ENCODE data around the gene PEX10. TPM values are rescaled to one million over a fixed set of nuclear protein-coding genes. Genes with fewer than 3 reads are reported as not detected.
A peak's percentile ranks its signal among the peaks of the same experiment; 100 is the strongest.

PEX10 gene
- total and polyA plus RNA-seq, 8 donors, result 10.1 to 16.8 (median 12.2) TPM

GRCh38 chr1:2429780-2430591, 17.6 kb upstream of the PEX10 start:
- no peak for TF ChIP-seq CTCF (IDR thresholded peaks at IDR 0.05)
- intact Hi-C loops (cut with DNase I), result loop anchor here in 1 of 3 donors (10.0 kb wide), 1 partner anchor 205 kb away; the partner anchor contains the start of gene MMEL1
- Histone ChIP-seq H3K27ac (no peak overlapping the region), H3K27me3 (no peaks in the 10 kb centered on the region), H3K36me3 (no peaks in the 10 kb centered on the region), H3K4me1 (no peaks in the 10 kb centered on the region), H3K9me3 (no peaks in the 10 kb centered on the region), H3K4me3 (no peak overlapping the region)
- FAIRE-seq, result no peak
- no peak for DNase-seq
- ATAC-seq, result no peak
- WGBS, 2 donors, result 81 to 84% methylated on average over 20 of the region's 20 CpGs

GRCh38 chr1:2428490-2428889, 16.1 kb upstream of the PEX10 start:
- TF ChIP-seq CTCF (IDR thresholded peaks at IDR 0.05), result no peak
- no peak for DNase-seq
- intact Hi-C loops (cut with DNase I), result loop anchor here in 1 of 3 donors (10.0 kb wide), 1 partner anchor 206 kb away; the partner anchor contains the start of gene MMEL1

GRCh38 chr1:2427976-2428375, 15.6 kb upstream of the PEX10 start:
- Histone ChIP-seq H3K4me3 (no peak overlapping the region), H3K4me1 (no peaks in the 10 kb centered on the region), H3K27me3 (no peaks in the 10 kb centered on the region), H3K27ac (no peak overlapping the region), H3K36me3 (no peaks in the 10 kb centered on the region), H3K9me3 (no peaks in the 10 kb centered on the region)
- no peak for FAIRE-seq
- WGBS, 2 donors, result 64 to 81% methylated on average over 9 to 10 of the region's 10 CpGs
- no peak for DNase-seq
- no peak for TF ChIP-seq CTCF (IDR thresholded peaks at IDR 0.05)
- ATAC-seq, result no peak
- intact Hi-C loops (cut with DNase I), result loop anchor here in 1 of 3 donors (10.0 kb wide), 1 partner anchor 207 kb away; the partner anchor contains the start of gene MMEL1

More at GRCh38 chr1:2428490-2428889, 16.1 kb upstream of the PEX10 start:
- Histone ChIP-seq H3K4me3 (no peak overlapping the region), H3K27me3 (no peaks in the 10 kb centered on the region), H3K27ac (no peak overlapping the region), H3K4me1 (no peaks in the 10 kb centered on the region), H3K36me3 (no peaks in the 10 kb centered on the region), H3K9me3 (no peaks in the 10 kb centered on the region)
- ATAC-seq (peak in 1 of 4 donors; percentile 35), FAIRE-seq (no peak)
- WGBS, 2 donors, result 82 to 88% methylated on average over 27 to 28 of the region's 28 CpGs

- H3K4me3 ChIP-seq, result no peak overlapping the region
- H3K9me3 ChIP-seq, result no peaks in the 10 kb centered on the region
- ATAC-seq, result no peak
- WGBS, 2 donors, result 60 to 70% methylated on average over 18 of the region's 18 CpGs
- no peak for DNase-seq
- no peak for FAIRE-seq
- no peaks in the 10 kb centered on the region for H3K27me3 ChIP-seq
- intact Hi-C loops (cut with DNase I), result loop anchor here in 1 of 3 donors (10.0 kb wide), 1 partner anchor 208 kb away; the partner anchor contains the start of gene MMEL1
- H3K4me1 ChIP-seq, result no peaks in the 10 kb centered on the region
- no peak for TF ChIP-seq CTCF (IDR thresholded peaks at IDR 0.05)
- no peak overlapping the region for H3K27ac ChIP-seq
- no peaks in the 10 kb centered on the region for H3K36me3 ChIP-seq
Measured at GRCh38 chr1:2427051-2427450, 14.7 kb upstream of the PEX10 start.

GRCh38 chr1:2426540-2426939, 14.2 kb upstream of the PEX10 start:
- Histone ChIP-seq H3K9me3 (no peaks in the 10 kb centered on the region), H3K27me3 (no peaks in the 10 kb centered on the region), H3K27ac (no peak overlapping the region), H3K4me1 (no peaks in the 10 kb centered on the region), H3K4me3 (no peak overlapping the region), H3K36me3 (no peaks in the 10 kb centered on the region)
- intact Hi-C loops (cut with DNase I), result loop anchor here in 1 of 3 donors (10.0 kb wide), 1 partner anchor 208 kb away; the partner anchor contains the start of gene MMEL1
- no peak for FAIRE-seq
- TF ChIP-seq CTCF (IDR thresholded peaks at IDR 0.05), result no peak
- no peak for DNase-seq
- 43 to 55% methylated on average over 16 to 18 of the region's 18 CpGs for whole genome bisulfite sequencing, 2 donors
- no peak for ATAC-seq

Measured in pancreas (tissue), 10 donors.